Right cardiac atrium (tissue), 5 donors: ENCODE data around the gene TRABD. TPM values are rescaled to one million over a fixed set of nuclear protein-coding genes. Genes with fewer than 3 reads are reported as not detected.

Experiments
- ATAC-seq, 2 donors: fragments of 200-7000 bp; cut with Tn5 transposase; one replicate each; pipeline versions ENCODE4 v1.8.0 to v1.9.1; 2020; ENCODE audit warnings: moderate library complexity in 2 of 2, mild to moderate bottlenecking in 1 of 2
- DNase-seq, 3 donors: peaks; one replicate each; pipeline ENCODE4 v3.0.0-alpha.2; 2020
- H3K27ac ChIP-seq: one replicate; pipeline ENCODE4 v1.5.1; 2013; ENCODE audit warnings: mild to moderate bottlenecking, low read length, control low read depth, moderate library complexity
- H3K27me3 ChIP-seq: one replicate; pipeline ENCODE4 v1.6.1; 2013; ENCODE audit not compliant: control insufficient read depth, insufficient read depth
- H3K4me1 ChIP-seq: one replicate; pipeline ENCODE4 v1.6.1; 2013; ENCODE audit warnings: low read length; ENCODE audit not compliant: control insufficient read depth, insufficient read depth
- H3K4me3 ChIP-seq: one replicate; pipeline ENCODE4 v1.5.1; 2013; ENCODE audit warnings: low read length, control low read depth
- H3K9me3 ChIP-seq: one replicate; pipeline ENCODE4 v1.6.1; 2013; ENCODE audit warnings: low read length; ENCODE audit not compliant: control insufficient read depth
- WGBS: extraction: QIAGEN DNeasy Blood & Tissue Kit; methylation state at CpG from one replicate; pipeline ENCODE4 v1.1.7; 2013; 5-methylcytosine and 5-hydroxymethylcytosine counted together
- intact Hi-C, 4 donors: fragments of 100-400 bp; cut with DNase I; formaldehyde crosslinking; loops; one replicate each; pipeline versions ENCODE4 v1.11.0 to v1.14.0; 2022 to 2023
- polyA plus RNA-seq: library from polyadenylated mRNA; stranded (reverse); fragments of 200-250 nt; gene quantifications from one replicate; pipeline ENCODE4 v1.2.3, GENCODE V29; 2013
- total RNA-seq, 4 donors: library from RNA; stranded (reverse); fragmentation: NEBNext Ultra II Directional; extraction: Animal tissue kit (Norgen Biotek cat#: 25700); gene quantifications; one replicate each; pipeline ENCODE4 v1.2.1, GENCODE V29; 2021
- donor health status: healthy with polysubstance abuse.
- donor health status: DM: no; HTN: yes; CAD: no.
- donor health status: DM: no; HTN: no; CAD: no.
- donor health status: DM: no; HTN: yes; CAD: no; lungs with severe emphysema.
- donor health status: DM: yes; HTN: yes; CAD: no.

The TRABD gene
- total and polyA plus RNA-seq, 5 donors, result 16.7 to 25.5 (median 21.6) TPM

DNA sequence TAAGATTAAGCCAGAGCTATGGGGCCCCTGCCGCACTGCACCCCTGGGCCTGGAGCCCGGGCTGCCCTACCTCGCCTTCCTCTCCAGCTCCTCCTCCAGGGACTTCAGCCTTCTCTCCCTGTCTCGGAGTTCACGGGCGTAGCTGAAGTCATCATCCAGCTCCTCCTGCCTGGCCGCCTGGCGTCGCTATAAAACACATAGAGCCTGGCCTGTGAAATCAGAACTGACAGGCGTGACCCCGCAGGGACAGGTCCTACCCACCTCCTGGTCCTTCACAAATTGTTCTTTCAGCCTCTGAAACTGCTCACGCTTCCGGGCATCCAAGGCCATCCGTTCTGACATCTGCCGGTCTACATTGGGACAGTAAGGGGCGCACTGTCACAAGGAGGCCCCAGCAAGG lies 38.4 kb downstream of the TRABD start:
- no peaks in the 10 kb centered on the region for H3K9me3 ChIP-seq
- ATAC-seq (no peak), DNase-seq (peak in 2 of 3 donors; percentile 15 to 32)
- no peak overlapping the region for H3K4me3 ChIP-seq
- no peaks in the 10 kb centered on the region for H3K27me3 ChIP-seq
- WGBS, result 94% methylated on average over 16 of the region's 16 CpGs
- intact Hi-C loops, result no loop called here
- H3K4me1 ChIP-seq, result no peaks in the 10 kb centered on the region
- H3K27ac ChIP-seq, result no peak overlapping the region

DNA sequence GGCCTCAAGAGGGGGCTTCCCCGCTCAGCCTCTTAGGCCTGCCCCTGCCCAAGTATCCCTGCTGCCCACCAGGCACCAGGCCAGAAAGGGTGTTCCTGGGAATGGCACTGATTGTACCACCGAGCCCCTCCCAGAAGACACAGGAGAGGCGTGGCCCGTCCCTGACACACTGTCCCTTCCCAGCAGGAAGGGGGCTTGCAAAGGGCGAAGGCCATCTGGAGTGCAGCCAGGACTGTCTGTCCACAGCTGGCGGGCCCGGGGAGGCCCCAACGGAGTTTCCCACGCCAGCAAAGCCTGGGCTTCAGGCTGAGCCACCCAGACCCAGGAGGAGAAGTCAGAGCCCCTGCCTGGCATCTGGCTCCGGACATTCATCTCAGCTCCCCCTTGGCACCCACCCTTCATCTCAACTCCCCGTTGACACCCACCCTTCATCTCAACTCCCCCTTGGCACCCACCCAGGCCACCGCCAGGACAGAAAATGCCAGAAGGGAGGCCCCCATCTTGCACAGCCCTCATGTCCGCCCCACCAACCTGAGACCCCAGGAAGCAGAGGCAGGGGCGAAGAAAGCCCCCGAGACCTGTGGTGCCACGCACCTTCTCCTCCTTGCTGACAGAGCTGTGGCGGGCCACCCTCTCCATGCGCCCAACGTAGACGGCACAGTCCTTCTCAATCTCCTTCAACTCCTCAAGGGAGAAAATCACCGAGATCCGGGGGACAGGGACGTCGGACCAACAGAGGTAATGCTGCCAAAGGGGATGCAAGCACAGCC lies 39.7 kb downstream of the TRABD start:
- H3K9me3 ChIP-seq, result no peaks in the 10 kb centered on the region
- H3K4me3 ChIP-seq, result no peak overlapping the region
- ATAC-seq (no peak), DNase-seq (peak in 2 of 3 donors; percentile 45 to 57)
- 85% methylated on average over 24 of the region's 24 CpGs for WGBS
- no peak overlapping the region for H3K27ac ChIP-seq
- no peaks in the 10 kb centered on the region for H3K4me1 ChIP-seq
- H3K27me3 ChIP-seq, result no peaks in the 10 kb centered on the region
- intact Hi-C loops, result no loop called here

DNA sequence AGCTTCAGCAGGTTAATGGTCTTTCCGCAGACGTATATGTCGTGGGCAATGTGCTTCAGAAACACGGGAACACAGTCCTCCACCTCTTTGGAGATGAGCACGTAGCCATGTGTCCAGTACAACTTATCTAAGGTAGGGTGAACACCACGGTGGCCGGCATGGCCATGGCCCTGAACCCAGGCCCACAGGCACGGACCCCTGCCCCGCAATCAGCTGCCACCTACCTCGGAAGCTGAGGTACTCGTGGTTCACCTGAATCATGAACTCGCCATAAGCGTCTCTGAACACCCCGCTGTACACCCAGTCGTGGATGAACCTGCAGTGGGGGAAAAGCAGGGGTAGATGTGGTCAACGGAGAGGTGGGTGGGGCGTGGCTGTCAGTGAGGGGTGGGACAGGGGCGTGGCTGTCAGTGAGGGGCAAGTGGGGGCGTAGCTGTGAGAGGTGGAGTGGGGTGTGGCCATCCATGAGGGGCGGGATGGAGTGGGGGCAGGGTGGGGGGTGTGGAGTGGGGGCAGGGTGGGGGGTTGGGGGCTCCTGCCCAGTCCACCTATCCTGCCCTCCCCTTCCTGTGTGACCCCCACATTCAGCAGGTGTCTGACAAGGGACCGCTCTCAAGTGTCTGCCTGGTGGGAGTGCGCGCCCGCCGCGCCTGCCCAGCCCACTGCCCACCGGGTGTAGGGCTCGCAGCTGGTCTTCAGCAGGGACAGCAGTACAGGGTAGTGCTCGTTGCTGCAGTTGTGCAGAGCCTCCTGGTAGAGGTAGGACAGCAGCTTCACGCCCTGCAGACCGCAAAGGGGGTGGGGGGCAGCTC lies 40.6 kb downstream of the TRABD start:
- intact Hi-C loops, result no loop called here
- no peaks in the 10 kb centered on the region for H3K9me3 ChIP-seq
- WGBS, result 93% methylated on average over 31 of the region's 31 CpGs
- DNase-seq (peak in 2 of 3 donors; percentile 35 to 40), ATAC-seq (no peak)
- no peaks in the 10 kb centered on the region for H3K4me1 ChIP-seq
- H3K4me3 ChIP-seq, result no peak overlapping the region
- H3K27me3 ChIP-seq, result no peaks in the 10 kb centered on the region
- H3K27ac ChIP-seq, result no peak overlapping the region

DNA sequence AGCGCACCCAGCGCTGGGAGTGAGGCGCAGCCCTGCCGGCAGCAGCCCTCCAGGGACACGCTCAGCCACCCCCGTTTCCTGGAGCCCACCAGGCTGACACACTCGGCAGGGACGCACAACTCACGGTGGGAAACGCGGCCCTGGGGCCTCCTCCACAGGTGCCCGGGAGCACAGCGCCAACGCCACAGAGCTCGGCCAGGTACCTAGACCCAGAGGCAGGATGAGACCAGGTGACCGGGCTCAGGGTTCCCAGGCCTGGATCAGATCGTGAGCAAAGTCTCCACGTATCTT lies 41.1 kb downstream of the TRABD start:
- Histone ChIP-seq H3K27me3 (no peaks in the 10 kb centered on the region), H3K4me3 (no peak overlapping the region), H3K27ac (no peak overlapping the region), H3K4me1 (no peaks in the 10 kb centered on the region), H3K9me3 (no peaks in the 10 kb centered on the region)
- ATAC-seq (no peak), DNase-seq (peak in 2 of 3 donors; percentile 44 to 53)
- WGBS, result 91% methylated on average over 18 of the region's 18 CpGs
- intact Hi-C loops, result no loop called here

DNA sequence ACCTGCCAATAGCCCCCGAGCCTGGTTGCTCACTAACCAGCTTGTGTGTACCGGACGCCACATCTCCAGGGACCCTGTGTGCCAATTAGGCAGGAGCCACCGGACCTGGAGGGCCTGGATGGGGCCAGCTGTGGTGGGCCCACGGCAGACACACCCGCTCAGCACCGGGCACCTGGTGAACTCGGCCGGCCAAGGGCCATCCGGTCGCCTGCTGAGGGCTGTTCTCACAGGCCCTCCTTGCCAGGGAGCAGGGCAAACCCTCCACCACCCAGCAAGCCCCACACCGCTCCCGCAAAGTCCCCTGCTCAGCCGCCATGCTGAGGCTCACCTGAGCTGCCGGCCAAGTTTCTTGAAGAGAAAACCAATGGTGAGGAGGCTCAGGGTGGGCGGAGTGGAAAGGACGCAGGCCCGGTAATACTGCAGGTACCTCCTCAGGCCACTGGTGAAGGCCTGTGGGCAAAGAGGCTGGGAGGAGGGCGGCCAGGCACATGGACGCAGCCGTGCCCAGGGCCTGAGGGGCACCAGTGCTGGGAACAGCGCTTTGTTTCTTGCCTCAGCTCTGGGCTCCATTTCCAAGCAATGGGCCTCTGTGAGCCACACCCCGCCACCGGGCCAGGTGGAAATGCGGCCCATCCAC lies 42.0 kb downstream of the TRABD start:
- Histone ChIP-seq H3K9me3 (no peaks in the 10 kb centered on the region), H3K4me1 (no peaks in the 10 kb centered on the region), H3K27ac (no peak overlapping the region), H3K4me3 (no peak overlapping the region), H3K27me3 (no peaks in the 10 kb centered on the region)
- DNase-seq, result peak in 2 of 3 donors; percentile 46
- no peak for ATAC-seq
- WGBS, result 91% methylated on average over 25 of the region's 25 CpGs
- intact Hi-C loops, result no loop called here

DNA sequence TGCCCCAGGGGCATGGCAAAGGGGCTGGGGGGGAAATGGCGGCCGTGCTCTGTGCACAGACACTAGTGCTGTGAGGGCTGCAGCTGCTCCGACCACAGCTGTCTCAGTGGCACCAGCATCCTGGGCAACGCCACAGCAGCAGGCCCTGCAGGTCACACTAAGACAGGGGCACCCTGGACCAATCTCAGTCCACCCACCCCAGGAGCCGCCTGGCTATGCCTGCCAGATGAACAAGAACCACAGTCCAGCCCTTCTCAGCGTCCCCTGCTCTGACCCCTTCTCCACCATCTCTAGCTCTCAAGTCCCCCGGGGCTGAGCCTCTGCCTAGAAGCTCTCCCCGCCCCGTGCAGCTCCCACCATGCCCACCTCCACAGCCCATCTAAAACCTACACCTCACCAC lies 42.7 kb downstream of the TRABD start:
- intact Hi-C loops, result no loop called here
- WGBS, result 95% methylated on average over 9 of the region's 9 CpGs

DNA sequence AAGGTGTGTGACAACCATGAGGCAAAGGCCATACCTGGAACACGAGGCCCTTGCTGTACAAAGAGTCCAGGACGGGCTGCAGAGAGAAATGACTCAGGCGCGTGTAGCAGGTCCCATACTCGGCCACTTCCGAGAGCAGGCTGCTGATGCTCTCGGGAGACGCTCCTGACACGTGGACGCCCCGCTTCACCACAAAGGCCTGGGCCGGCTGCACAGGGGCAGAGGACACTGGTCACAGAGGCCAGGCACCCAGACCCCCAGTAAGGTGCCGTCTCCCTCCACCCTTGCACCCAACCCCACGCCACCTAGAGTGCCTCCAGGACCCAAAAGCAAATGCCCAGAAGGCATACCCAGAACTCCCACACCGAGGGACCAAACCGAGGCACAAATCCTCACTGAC lies 43.7 kb downstream of the TRABD start:
- no peaks in the 10 kb centered on the region for H3K9me3 ChIP-seq
- no peaks in the 10 kb centered on the region for H3K27me3 ChIP-seq
- no peak overlapping the region for H3K4me3 ChIP-seq
- no peaks in the 10 kb centered on the region for H3K4me1 ChIP-seq
- ATAC-seq (no peak), DNase-seq (peak in 1 of 3 donors; percentile 29)
- no peak overlapping the region for H3K27ac ChIP-seq
- WGBS, result 94% methylated on average over 16 of the region's 16 CpGs
- intact Hi-C loops, result no loop called here

More for the DNA sequence above, 42.7 kb downstream of the TRABD start:
- Histone ChIP-seq H3K9me3 (no peaks in the 10 kb centered on the region), H3K4me3 (no peak overlapping the region), H3K4me1 (no peaks in the 10 kb centered on the region), H3K27me3 (no peaks in the 10 kb centered on the region), H3K27ac (no peak overlapping the region)
- no peak for ATAC-seq
- DNase-seq, result peak in 2 of 3 donors; percentile 28 to 44

DNA sequence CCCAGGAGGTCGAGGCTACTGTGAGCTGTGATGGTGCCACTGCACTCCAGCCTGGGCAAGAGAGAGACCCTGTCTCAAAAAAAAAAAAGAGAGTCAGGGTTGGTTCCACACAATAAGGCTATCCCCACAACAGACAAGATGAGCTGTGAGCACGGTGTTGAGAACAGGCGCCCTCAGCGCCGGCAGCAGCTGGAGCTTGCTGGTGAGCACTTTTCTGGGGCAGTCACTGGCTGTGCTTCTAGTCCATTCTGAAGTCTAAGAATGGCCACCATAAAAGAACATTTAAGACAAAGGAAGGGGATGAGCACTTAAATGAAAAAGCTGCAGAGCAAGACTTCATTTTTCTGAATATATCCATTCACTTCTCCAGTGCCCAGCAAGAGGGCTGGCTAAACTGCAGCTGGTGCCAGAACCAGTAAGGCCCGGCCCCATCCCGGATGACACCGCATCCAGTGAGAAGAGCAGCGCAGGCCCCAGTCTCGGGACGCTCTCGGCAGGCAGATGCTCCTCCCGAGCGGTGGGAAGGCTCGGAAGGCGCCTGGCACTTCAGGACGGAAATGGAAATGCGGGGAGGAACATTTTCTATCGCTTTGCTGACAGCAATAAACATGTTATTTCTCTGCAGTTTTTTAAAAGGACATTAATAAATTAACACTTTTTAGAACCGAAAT lies 46.9 kb downstream of the TRABD start:
- 88% methylated on average over 20 of the region's 20 CpGs for WGBS
- no peaks in the 10 kb centered on the region for H3K27me3 ChIP-seq
- H3K4me1 ChIP-seq, result no peaks in the 10 kb centered on the region
- intact Hi-C loops, result loop anchor here in 1 of 4 donors (10.0 kb wide), 1 partner anchor 272 kb away; the partner anchor contains the start of genes LMF2 and NCAPH2
- DNase-seq (no peak), ATAC-seq (no peak)
- H3K4me3 ChIP-seq, result no peak overlapping the region
- H3K9me3 ChIP-seq, result no peaks in the 10 kb centered on the region
- H3K27ac ChIP-seq, result no peak overlapping the region

DNA sequence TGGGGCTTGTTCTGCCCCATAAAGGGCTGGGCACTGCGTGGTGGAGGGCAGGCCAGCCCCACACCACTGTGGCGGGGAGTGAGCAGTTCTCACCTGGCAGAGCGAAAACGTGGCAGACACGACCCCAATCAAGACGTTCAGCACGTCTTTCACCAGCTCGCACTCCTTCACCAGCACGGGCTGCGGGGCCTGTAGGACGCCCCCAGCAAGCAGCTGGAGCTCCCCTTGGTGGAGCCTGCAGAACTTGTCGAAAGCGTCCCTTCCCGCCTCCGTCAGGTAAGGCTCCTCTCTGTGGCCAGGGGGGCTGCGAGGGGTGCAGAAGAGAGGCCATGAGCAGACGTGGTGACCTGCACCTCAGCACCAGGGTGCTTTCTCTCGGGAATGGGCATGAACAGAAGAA lies 47.5 kb downstream of the TRABD start:
- no peaks in the 10 kb centered on the region for H3K9me3 ChIP-seq
- intact Hi-C loops, result loop anchor here in 1 of 4 donors (10.0 kb wide), 1 partner anchor 272 kb away; the partner anchor contains the start of genes LMF2 and NCAPH2
- WGBS, result 89% methylated on average over 18 of the region's 18 CpGs
- no peaks in the 10 kb centered on the region for H3K27me3 ChIP-seq
- ATAC-seq, result no peak
- no peaks in the 10 kb centered on the region for H3K4me1 ChIP-seq
- peak in 1 of 3 donors; percentile 22 for DNase-seq
- H3K4me3 ChIP-seq, result no peak overlapping the region
- H3K27ac ChIP-seq, result no peak overlapping the region

DNA sequence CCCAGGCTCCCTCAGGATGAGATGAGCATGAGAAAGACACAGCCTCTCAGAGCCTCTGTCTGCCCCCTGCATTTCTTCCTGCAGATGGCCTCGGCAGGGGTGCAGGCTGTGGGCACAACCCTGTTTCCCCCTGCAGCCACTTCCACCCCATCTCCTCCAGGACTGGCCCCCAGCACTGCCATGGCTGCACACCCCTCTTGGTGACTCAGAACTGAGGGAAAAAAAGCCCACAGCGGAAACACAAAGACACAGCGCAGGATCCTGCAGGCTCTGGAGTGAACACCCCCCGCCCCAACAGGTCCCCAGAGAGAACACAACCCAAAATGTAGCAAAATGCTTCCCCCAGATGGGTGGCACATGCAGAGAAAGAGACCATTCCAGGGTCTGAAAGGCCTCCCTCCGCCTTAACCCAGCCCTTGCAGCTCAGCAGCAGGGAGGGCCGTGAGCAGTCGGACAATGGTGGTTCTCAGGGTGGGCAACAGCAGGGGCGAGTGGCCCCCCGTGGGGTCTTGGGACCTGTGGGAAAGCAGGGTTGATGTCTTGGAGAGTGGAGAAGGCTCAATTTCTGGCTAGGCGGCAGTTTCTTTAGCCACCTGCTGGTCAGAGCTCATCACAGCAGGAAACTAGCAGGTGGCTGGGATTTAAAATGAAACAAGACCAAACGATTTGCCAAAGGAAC lies 51.2 kb downstream of the TRABD start:
- ATAC-seq (no peak), DNase-seq (peak in 1 of 3 donors; percentile 18)
- WGBS, result 67% methylated on average over 11 of the region's 11 CpGs
- H3K4me3 ChIP-seq, result no peak overlapping the region
- no peaks in the 10 kb centered on the region for H3K9me3 ChIP-seq
- intact Hi-C loops, result loop anchor here in 1 of 4 donors (10.0 kb wide), 1 partner anchor 268 kb away; the partner anchor contains the start of genes LMF2 and NCAPH2
- no peak overlapping the region for H3K27ac ChIP-seq
- H3K4me1 ChIP-seq, result no peaks in the 10 kb centered on the region
- no peaks in the 10 kb centered on the region for H3K27me3 ChIP-seq
